WTC11 (cell line): ENCODE measurements around the gene C17orf100. TPM values are rescaled to one million over a fixed set of nuclear protein-coding genes. Genes with fewer than 3 reads are reported as not detected.

Experiments used
- ATAC-seq: fragments of 200-7000 bp; cut with Tn5 transposase; 2 replicates; pipeline ENCODE4 v1.10.0; 2021; ENCODE audit warnings: mild to moderate bottlenecking, moderate library complexity
- CTCF ChIA-PET: fragments of 300-600 bp; sonication (Branson Sonifier 250); formaldehyde crosslinking; loops from one replicate; lab custom pipeline; 2021; ENCODE audit warnings: antibody characterized with exemption; lab: Charles Lee
- POLR2A ChIA-PET: fragments of 350-600 bp; sonication (Branson Sonifier 250); formaldehyde crosslinking; loops from one replicate; lab custom pipeline; 2021; ENCODE audit warnings: antibody characterized with exemption; lab: Charles Lee
- DNase-seq: peaks from one replicate; pipeline ENCODE4 v3.0.0; 2021; ENCODE audit warnings: low spot score
- H3K27ac Mint-ChIP-seq: 2 replicates; pipeline ENCODE4 v1.8.0; 2021; ENCODE audit warnings: mixed read lengths
- H3K27me3 Mint-ChIP-seq: 2 replicates; pipeline ENCODE4 v1.8.0; 2021; ENCODE audit warnings: low read depth, mild to moderate bottlenecking, moderate library complexity, mixed read lengths
- H3K36me3 Mint-ChIP-seq: 2 replicates; pipeline ENCODE4 v1.8.0; 2021; ENCODE audit warnings: mixed read lengths
- H3K4me1 Mint-ChIP-seq: 2 replicates; pipeline ENCODE4 v1.8.0; 2022; ENCODE audit warnings: mixed read lengths
- H3K4me3 Mint-ChIP-seq: 2 replicates; pipeline ENCODE4 v1.8.0; 2021; ENCODE audit warnings: mild to moderate bottlenecking, moderate library complexity, mixed read lengths
- H3K9me3 Mint-ChIP-seq: 2 replicates; pipeline ENCODE4 v1.8.0; 2021; ENCODE audit warnings: mixed read lengths
- ATF3 ChIP-seq: sonication (generic); formaldehyde crosslinking; conservative IDR thresholded peaks from 2 replicates; pipeline ENCODE4 v1.8.1; 2022; ENCODE audit warnings: mild to moderate bottlenecking, missing genetic modification reagents
- E2F4 ChIP-seq: sonication (generic); formaldehyde crosslinking; IDR thresholded peaks from 2 replicates; pipeline ENCODE4 v1.8.1; 2022; ENCODE audit warnings: low read depth, mild to moderate bottlenecking, moderate library complexity, missing genetic modification reagents, borderline replicate concordance
- EMX1 ChIP-seq: fragments of 250-450 bp; sonication (Bioruptor Pico); IDR thresholded peaks from 2 replicates; pipeline ENCODE4 v1.8.0; 2021; ENCODE audit warnings: mild to moderate bottlenecking
- ERG ChIP-seq: fragments of 250-450 bp; sonication (Bioruptor Pico); IDR thresholded peaks from 2 replicates; pipeline ENCODE4 v1.8.0; 2021; ENCODE audit warnings: mild to moderate bottlenecking
- ETV6 ChIP-seq: sonication (generic); formaldehyde crosslinking; IDR thresholded peaks from 2 replicates; pipeline ENCODE4 v1.8.1; 2022; ENCODE audit warnings: mild to moderate bottlenecking, missing genetic modification reagents
- GTF2I ChIP-seq: fragments of 250-450 bp; sonication (Bioruptor Pico); conservative IDR thresholded peaks from 2 replicates; pipeline ENCODE4 v1.4.0; 2021; ENCODE audit warnings: mild to moderate bottlenecking
- HMGXB4 ChIP-seq: sonication (generic); formaldehyde crosslinking; IDR thresholded peaks from 2 replicates; pipeline ENCODE4 v1.8.1; 2023; ENCODE audit warnings: mild to moderate bottlenecking, moderate library complexity, missing genetic modification reagents
- JUN ChIP-seq: sonication (generic); formaldehyde crosslinking; IDR thresholded peaks from 2 replicates; pipeline ENCODE4 v1.8.0; 2023; ENCODE audit warnings: mild to moderate bottlenecking, missing genetic modification reagents
- MLX ChIP-seq: sonication (generic); formaldehyde crosslinking; IDR thresholded peaks from 2 replicates; pipeline ENCODE4 v1.8.1; 2023; ENCODE audit warnings: mild to moderate bottlenecking, missing genetic modification reagents, moderate library complexity
- NFATC4 ChIP-seq: fragments of 250-450 bp; sonication (Bioruptor Pico); IDR thresholded peaks from 2 replicates; pipeline ENCODE4 v1.9.0; 2021; ENCODE audit warnings: mild to moderate bottlenecking
- NFYB ChIP-seq: sonication (generic); formaldehyde crosslinking; conservative IDR thresholded peaks from 2 replicates; pipeline ENCODE4 v1.8.0; 2022; ENCODE audit warnings: low read depth, missing genetic modification reagents
- NR1H2 ChIP-seq: sonication (generic); formaldehyde crosslinking; IDR thresholded peaks from 2 replicates; pipeline ENCODE4 v1.9.0; 2021; ENCODE audit warnings: mild to moderate bottlenecking, moderate library complexity, missing genetic modification reagents
- NR2C2 ChIP-seq: sonication (generic); formaldehyde crosslinking; IDR thresholded peaks from 2 replicates; pipeline ENCODE4 v1.8.0; 2022; ENCODE audit warnings: mild to moderate bottlenecking, missing genetic modification reagents
- PREB ChIP-seq: sonication (generic); formaldehyde crosslinking; IDR thresholded peaks from 2 replicates; pipeline ENCODE4 v1.8.1; 2022; ENCODE audit warnings: mild to moderate bottlenecking, missing genetic modification reagents, moderate library complexity, borderline replicate concordance
- SOX15 ChIP-seq: fragments of 250-450 bp; sonication (Bioruptor Pico); IDR thresholded peaks from 2 replicates; pipeline ENCODE4 v1.9.0; 2021; ENCODE audit warnings: mild to moderate bottlenecking
- STAT6 ChIP-seq: sonication (generic); formaldehyde crosslinking; conservative IDR thresholded peaks from 2 replicates; pipeline ENCODE4 v1.8.1; 2023; ENCODE audit warnings: mild to moderate bottlenecking, low read depth, missing genetic modification reagents, moderate library complexity
- TP53 ChIP-seq: sonication (generic); formaldehyde crosslinking; IDR thresholded peaks from 2 replicates; pipeline ENCODE4 v1.8.1; 2023; ENCODE audit warnings: mild to moderate bottlenecking, missing genetic modification reagents
- ZBTB21 ChIP-seq: sonication (generic); formaldehyde crosslinking; IDR thresholded peaks from 2 replicates; pipeline ENCODE4 v1.8.1; 2023; ENCODE audit warnings: mild to moderate bottlenecking, missing genetic modification reagents, borderline replicate concordance
- ZBTB43 ChIP-seq: sonication (generic); formaldehyde crosslinking; IDR thresholded peaks from 2 replicates; pipeline ENCODE4 v1.8.1; 2023; ENCODE audit warnings: mild to moderate bottlenecking, missing genetic modification reagents
- ZNF121 ChIP-seq: sonication (generic); formaldehyde crosslinking; IDR thresholded peaks from 2 replicates; pipeline ENCODE4 v1.8.0; 2023; ENCODE audit warnings: missing genetic modification reagents
- ZNF219 ChIP-seq: sonication (generic); formaldehyde crosslinking; IDR thresholded peaks from 2 replicates; pipeline ENCODE4 v1.8.0; 2023; ENCODE audit warnings: missing genetic modification reagents, mild to moderate bottlenecking, borderline replicate concordance
- ZNF396 ChIP-seq: fragments of 250-450 bp; sonication (Bioruptor Pico); IDR thresholded peaks from 2 replicates; pipeline ENCODE4 v1.8.0; 2021; ENCODE audit warnings: mild to moderate bottlenecking, moderate library complexity, borderline replicate concordance
- ZNF423 ChIP-seq: fragments of 250-450 bp; sonication (Bioruptor Pico); IDR thresholded peaks from 2 replicates; pipeline ENCODE4 v2.1.2; 2022; ENCODE audit warnings: mild to moderate bottlenecking, moderate library complexity
- total RNA-seq: library from RNA; stranded (reverse); gene quantifications from 3 replicates; pipeline ENCODE4 v1.2.3, GENCODE V29; 2021

The C17orf100 gene
- total RNA-seq, 1 experiment from 2014 or later: 2.7 TPM

GRCh38 chr17:6674586-6674985 is 23.0 kb downstream of the C17orf100 start:
- Mint-ChIP-seq H3K27me3 (no peaks in the 10 kb centered on the region), H3K4me3 (no peak overlapping the region), H3K4me1 (peaks cover 3% of the 10 kb centered on the region), H3K36me3 (no peaks in the 10 kb centered on the region), H3K9me3 (no peaks in the 10 kb centered on the region), H3K27ac (no peak overlapping the region)
- POLR2A ChIA-PET: no interaction called here
- DNase-seq (no peak), ATAC-seq (no peak)
- TF ChIP-seq NR2C2 (CRISPR knock-in tag): no peak
- TF ChIP-seq HMGXB4 (CRISPR knock-in tag): no peak
- TF ChIP-seq PREB (CRISPR knock-in tag): no peak
- TF ChIP-seq ZNF396 (CRISPR knock-in tag): no peak
- no peak for TF ChIP-seq E2F4 (CRISPR knock-in tag)
- TF ChIP-seq ZNF423 (CRISPR knock-in tag): no peak
- TF ChIP-seq SOX15 (CRISPR knock-in tag): no peak
- TF ChIP-seq NFATC4 (CRISPR knock-in tag): no peak
- CTCF ChIA-PET: no interaction called here

GRCh38 chr17:6675201-6675825 is 23.8 kb downstream of the C17orf100 start:
- Mint-ChIP-seq H3K4me1 (no peaks in the 10 kb centered on the region), H3K36me3 (no peaks in the 10 kb centered on the region), H3K27ac (no peak overlapping the region), H3K4me3 (no peak overlapping the region), H3K9me3 (no peaks in the 10 kb centered on the region), H3K27me3 (no peaks in the 10 kb centered on the region)
- ATAC-seq (no peak), DNase-seq (no peak)
- ChIA-PET POLR2A (no interaction called here), CTCF (interaction anchor here (3.1 kb wide), 1 partner anchor 219 kb away, joined by 10 read pairs; no protein-coding TSS in a partner anchor)
- TF ChIP-seq JUN (CRISPR knock-in tag) (no peak), MLX (CRISPR knock-in tag) (no peak), ZNF219 (no peak), ZBTB21 (CRISPR knock-in tag) (no peak), STAT6 (CRISPR knock-in tag) (no peak), ZNF121 (CRISPR knock-in tag) (no peak), ERG (CRISPR knock-in tag) (no peak), TP53 (CRISPR knock-in tag) (no peak), ETV6 (no peak), ATF3 (CRISPR knock-in tag) (no peak), NR1H2 (no peak), EMX1 (no peak), ZBTB43 (CRISPR knock-in tag) (no peak), NFYB (CRISPR knock-in tag) (no peak), GTF2I (no peak), HMGXB4 (CRISPR knock-in tag) (no peak)
